ENCODE measurements around the gene CAPZB.

- TF ChIP-seq CTCF (IDR thresholded peaks at IDR 0.05; ENCODE audit: insufficient read depth, low read length) (no peak), REST (IDR thresholded peaks at IDR 0.05; ENCODE audit: insufficient replicate concordance, low read depth) (no peak), SPI1 (IDR thresholded peaks at IDR 0.05; ENCODE audit: borderline replicate concordance, low read depth) (no peak), POLR2AphosphoS5 (IDR thresholded peaks at IDR 0.05; ENCODE audit: low read depth) (no peak), GABPA (IDR thresholded peaks at IDR 0.05; ENCODE audit: low read depth) (no peak)
Observed at GRCh38 chr1:19328486-19328885, 156.9 kb downstream of the CAPZB start.
